ENCODE measurements around the gene ARHGAP4.

- TF ChIP-seq CTCF (IDR thresholded peaks at IDR 0.05) (no peak), ZFX (IDR thresholded peaks at IDR 0.05; ENCODE audit: borderline replicate concordance) (no peak)
These were observed 39.8 kb downstream of the ARHGAP4 start, which contains the start of gene L1CAM for GRCh38 chrX:153885968-153886903.
